Measurements from ENCODE around the gene APOH.

APOH gene

DNA sequence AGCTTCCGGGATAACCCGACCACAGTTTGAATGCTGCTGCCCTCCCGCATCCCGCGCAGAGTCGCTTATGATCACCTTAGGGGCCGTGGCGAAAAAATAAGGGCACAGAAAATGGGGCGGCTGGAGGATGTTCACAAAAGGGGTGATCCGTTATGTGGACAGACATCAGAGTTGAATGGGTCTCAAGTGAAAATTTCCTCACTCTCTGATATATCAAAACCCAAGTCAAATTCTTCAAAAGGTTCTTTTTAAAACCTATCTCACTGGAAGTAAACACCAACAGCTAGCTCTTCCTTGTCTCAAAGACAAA lies 36.9 kb downstream of the APOH start:
- DNase-seq (ENCODE audit: low read depth): no peak

DNA sequence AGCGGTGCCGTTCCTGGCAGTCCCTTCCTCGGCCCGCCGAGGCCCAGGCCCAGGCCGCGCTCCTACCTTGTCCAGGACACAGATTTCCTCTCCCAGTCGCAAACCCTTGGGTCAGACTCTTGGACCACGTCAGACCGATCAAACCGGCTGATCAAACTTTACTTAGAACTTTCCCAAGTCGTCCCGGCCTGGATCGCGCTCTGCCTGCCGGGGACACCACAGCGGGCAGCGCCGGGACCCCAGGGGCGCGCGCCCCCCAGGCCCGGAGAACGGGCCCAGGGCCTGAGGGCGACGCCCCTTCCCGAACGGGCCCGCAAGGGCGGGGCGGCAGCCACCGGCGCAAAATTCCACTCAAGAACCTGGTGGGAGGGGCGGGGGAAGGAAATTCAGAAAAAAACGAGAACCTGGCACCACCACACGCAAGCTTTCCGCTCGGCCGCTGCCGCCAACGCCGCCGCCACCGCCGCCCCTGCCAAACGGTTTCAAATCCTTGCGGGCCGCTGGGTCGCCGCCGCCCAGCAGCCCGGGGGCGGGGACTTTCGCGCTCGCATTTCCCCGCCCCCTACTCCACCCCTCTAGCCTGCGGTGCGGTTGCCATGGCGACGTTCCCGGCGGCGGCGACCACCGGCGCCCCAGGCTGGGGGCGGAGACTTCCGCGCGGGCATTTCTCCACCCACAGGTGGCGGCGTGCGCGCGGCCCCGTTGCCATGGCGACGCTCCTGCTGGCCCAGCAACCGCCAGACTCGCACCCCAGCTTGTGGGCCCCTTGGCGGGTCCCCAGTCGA lies 37.4 kb downstream of the APOH start, which contains the start of gene CEP112:
Gene CEP112, minus strand, starts transcription at position 541 of the 785 bp plus-strand sequence.
- peak; percentile 60 for DNase-seq (ENCODE audit: low read depth)

DNA sequence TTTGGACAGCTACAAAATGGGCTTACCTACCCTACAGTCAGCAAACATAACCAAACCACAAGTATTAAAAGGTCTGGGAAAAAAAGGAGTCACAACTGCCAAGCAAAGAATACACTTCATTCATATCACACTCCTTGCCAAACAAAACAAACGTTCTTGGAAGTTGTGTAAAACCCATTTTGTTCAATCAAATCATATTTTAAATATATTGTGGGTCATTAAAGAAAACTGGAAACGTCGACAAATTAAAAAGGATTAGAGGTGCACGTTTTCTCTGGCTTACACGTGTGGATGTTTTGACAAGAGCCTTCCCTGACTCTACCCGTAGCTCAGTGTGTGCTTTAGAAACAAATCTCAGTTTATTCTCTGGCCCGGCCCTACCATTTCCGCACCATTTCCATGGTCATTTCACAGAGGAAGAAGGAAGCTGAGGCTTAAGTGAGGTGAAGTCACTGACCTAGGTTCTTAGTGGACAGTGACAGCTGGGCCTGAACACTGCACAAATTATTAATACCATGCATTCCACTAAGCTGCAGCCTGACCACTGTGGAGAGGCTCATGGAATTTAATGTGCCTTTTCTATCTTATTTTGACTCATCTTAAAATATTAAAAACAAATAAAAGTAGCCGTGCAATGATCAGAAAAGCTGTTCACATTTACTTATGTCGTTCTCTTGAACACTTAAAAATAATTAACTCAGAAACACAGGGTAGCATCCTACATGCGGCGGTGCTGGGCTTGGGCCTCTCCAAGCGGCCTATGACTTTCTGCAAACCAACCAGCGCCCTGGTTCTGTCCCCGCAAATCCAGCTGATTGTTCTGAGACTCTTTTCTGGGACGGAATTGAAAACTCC lies 38.2 kb downstream of the APOH start:
- peak; percentile 69 for DNase-seq (ENCODE audit: low read depth)

DNA sequence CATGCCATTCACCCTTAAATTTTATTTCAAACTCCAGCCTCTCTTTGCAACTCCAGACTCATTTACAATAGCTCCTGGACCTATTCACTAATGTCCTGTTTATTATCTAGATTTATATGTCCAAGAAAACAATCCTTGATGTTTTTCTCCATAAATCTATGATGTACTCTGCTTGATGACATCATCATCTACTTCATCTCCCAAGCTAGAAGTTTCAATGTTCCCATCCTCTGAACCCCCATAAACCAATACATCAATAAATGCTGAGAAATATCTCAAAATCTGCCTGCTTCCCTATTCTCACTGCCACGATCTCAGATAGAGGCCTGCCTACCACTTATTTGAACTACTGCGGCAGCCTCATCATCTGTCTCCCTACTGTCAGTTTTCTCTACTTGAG lies 41.5 kb downstream of the APOH start:
- DNase-seq (ENCODE audit: low read depth): no peak

DNA sequence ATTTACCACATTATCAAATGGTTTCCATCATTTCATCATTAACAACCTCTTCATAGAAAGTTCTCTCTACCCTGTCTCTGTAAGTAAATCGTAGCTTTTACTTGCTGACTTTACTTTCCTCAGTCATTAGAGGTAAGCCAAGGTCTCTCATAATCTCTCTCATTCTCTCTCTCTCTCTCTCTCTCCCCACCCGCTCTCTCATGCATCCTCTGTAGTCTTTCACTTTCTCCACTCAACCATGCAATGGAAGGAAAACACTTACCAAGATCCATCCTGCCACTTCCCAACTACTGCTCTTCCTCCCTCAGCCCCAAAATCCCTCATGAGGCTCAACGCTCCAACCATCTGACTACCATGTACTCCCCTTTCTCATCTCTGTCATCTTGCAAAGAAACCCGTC lies 43.4 kb downstream of the APOH start:
- no peak for DNase-seq (ENCODE audit: low read depth)

DNA sequence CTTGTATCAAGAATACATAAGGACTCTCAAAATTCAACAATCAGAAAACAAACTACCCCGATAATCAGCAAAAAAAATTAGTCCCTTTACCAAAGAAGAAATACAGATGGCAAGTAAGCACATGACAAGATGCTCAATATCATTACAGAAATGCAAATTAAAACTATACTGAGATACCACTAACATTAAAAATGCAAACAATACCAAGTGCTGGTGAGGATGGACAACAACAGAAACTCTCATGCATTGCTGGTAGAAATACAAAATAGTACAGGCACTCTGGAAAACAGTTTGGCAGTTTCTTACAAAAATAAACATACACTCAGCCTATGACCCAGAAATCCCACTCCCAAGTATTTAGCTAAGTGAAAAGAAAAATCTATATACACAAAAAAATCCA lies 44.8 kb downstream of the APOH start:
- no peak for DNase-seq (ENCODE audit: low read depth)

DNA sequence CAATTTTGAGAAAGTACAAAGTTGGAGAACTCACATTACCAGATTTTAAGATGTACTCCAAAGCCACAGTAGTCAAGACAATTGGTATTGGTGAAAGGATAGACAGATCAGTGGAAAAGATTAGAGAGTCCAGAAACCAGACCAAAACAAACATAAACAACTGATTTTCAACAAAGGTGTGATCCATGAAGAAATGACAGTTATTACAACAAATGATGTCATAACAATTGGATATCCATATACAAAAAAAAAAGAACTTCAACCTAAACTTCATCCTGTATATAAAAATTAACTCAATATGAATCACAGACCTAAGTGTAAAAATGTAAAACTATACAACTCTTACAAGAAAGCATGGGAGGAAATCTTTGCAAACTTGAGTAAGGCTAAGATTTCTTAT lies 45.7 kb downstream of the APOH start:
- DNase-seq (ENCODE audit: low read depth): no peak

DNA sequence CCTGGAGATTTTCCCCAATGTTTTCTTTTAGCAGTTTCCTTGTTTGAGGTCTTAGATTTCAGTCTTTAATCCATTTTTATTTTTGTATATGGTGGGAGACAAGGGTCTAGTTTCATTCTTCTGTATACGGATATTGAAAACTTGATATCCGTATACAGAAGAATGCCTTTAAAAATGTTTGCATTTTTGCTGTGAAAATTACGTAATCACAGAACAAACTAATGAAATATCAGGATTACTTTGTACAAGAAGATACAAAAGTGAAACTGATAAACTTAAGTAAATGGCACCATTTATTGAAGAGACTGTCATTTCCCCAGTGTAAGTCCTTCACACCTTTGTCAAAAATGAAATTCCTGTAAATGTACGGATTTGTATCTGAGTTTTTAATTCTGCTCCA lies 50.6 kb downstream of the APOH start:
- no peak for DNase-seq (ENCODE audit: low read depth)

DNA sequence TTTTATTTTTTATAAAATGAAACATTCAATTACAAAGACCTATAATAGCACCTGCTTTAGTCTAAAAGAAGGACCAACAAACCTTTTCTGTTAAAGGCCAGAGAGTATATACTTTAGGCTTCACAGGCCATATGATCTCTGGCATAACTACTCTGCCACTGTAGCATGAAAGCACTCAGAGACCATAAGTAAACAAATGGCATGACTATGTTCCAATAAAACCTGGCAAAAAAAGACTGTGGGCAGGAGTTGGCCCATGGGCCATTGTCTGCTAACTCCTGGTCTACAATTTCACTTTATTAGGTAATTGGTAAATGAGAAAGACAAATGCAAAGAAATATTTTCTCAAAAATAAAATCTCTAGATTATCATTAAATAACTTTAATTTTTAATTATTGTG lies 52.2 kb downstream of the APOH start:
- DNase-seq (ENCODE audit: low read depth): no peak

DNA sequence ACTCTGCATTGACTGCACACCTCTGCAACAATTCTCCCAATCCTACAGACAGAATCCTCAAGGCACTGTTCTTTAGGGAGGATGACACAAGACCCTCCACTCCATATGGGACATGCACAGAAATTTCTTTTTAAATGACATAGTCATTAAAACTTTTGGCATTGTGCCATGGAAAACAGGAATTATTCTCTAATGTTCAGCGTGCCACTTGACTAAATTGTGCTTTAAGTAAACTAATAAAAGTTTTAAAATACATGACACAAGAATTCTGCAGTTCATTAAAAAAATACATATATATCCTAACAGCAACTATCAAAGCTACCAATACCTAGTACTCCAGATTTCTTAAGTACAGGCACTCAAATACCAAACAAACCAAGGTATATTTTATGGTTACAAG lies 53.3 kb downstream of the APOH start:
- DNase-seq (ENCODE audit: low read depth): peak; percentile 28

DNA sequence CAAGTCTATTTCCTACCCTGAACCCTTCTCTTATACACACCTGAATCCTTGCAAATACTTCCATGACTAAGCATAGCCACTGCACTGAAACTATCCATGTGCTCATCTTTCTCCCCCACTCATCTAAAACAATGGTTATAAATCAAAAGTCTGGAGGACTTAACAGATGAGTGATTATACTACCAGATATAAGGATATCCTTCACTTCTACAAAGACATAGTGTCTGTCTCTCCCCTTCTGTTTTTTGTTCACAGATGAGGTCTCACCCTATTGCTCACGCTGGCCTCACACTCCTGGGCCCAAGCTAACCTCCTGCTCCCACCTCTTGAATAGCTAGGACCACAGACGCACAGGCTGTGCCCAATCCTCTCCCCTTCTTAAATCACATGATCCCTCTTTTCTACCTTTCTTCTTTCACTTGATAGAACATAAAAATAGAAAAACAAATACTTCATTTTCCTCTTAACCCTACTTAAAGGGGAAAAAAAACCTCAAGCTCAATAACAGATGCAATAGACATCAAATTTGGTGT lies 56.5 kb downstream of the APOH start:
- DNase-seq (ENCODE audit: low read depth): no peak

DNA sequence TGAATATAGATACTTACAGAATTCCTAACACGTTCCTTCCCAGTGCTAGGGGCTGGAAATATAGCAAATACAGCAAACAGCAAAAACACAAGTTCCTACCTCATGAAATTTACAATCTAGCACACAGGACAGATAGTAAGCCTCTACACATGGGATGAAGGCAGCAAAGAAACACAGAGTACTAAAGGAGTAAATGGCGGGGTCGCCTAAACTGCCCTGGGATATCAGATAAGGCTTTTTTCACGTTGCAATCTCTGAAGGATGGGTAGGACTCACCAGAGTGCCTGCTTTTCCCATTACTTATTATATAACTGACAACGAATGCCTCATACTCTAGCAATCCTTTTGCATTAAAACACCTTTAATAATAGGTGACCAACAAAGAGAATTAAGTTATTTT lies 57.1 kb downstream of the APOH start:
- no peak for DNase-seq (ENCODE audit: low read depth)

DNA sequence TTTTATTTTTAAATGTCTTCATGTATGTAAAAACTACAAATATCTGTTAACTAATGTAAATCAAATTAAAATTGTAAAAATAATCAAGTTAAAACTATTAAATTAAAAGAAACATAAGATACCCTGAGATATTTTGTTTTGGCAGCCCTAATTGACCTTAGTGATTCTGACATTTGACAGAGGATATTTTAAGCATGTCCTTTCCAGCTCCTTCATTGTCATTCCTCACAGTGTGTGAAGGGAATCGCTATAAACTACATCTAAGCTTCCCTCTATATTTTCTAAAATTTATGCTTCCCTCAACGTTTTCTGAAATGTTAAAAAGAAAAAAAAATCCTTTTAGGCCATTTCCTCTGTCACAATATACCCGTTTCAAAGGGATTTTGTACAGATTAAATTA lies 57.5 kb downstream of the APOH start:
- DNase-seq (ENCODE audit: low read depth): no peak

DNA sequence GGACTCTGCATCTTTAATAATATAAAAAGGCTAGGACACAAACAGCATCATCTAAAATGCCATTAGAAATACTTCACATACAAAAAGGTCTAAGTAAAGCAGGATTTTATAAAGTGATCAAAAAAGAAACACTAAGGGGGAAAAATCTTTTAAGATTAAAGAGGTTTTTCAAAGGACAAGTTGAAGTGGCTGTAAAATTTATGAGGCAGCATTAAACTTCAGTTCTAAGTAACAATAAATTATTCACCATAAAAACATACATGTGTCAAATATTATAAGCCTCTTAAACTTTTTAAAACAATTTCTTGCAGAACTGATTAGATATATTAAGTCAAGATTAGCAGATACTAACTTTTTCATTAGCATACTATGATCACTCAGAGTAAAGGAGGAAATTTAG lies 58.0 kb downstream of the APOH start:
- DNase-seq (ENCODE audit: low read depth): no peak

DNA sequence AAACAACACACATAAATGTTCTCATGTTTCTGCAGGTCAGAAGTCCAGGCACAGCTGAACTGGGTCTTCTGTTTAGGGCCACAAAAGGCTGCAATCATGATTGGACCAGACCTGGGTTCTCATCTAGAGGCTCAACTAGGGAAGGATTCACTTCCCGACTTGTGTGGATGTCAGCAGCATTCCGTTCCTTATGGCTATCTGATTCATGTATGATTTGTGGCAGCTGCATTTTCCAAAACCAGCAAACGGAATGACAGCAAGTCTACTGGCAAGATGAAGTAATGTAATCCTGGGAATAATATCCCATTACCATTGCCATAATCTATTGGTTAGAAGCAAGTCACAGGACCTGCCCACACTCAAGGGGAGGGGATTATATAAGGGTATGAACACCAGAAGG lies 59.4 kb downstream of the APOH start:
- no peak for DNase-seq (ENCODE audit: low read depth)

DNA sequence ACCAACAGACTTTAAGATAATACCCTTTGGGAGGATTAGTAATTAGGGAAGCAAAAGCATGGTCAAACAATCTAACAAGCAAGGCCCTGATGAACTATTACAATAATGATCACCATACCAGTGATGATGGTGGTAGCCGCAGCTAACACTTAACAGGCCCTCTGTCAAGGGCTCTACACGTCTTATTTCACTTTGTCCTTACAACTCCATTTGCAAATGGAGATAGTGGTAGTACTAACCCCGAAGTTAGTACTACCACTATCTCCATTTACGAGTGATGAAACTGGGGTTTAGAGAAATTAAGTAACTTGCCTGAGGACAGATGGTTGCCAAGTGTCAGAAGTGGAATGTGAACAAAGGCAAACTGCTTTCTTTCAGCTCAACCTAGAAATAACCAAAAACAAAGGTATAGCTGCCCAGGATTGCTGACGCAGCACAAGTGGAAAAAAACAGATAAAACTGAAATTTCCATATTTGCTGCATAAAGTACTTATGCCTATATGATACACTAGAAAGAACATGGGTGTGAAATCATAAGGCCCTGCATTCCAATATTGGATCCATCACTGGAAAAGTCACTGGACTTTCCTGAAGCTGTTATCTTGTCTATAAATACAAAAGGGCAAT lies 61.9 kb downstream of the APOH start:
- DNase-seq (ENCODE audit: low read depth): no peak

DNA sequence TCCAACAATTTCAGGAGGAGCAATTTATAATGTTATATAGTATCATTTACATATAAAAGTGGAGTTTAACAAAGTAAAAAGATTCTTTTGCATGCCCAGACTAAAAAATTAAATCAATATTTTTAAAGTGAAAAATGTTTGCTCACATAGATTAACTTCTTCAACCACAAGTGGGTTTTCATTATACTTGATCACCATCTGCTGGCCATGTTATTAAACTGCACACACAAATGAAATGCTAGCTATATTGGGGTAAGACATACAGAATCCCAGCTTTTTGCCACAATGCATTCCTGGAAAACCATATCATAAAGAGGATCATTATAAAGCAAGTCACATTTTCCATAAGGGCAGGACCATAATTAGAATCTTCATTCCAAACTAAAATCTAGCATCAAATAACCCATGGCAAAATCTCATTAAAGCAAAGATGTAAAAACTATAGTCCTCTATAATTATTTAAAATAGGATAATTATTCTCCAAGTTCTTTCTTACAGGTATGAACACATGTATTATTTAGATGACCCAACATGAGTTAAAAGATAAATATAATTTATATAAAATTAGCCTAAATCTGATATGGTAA lies 63.6 kb downstream of the APOH start:
- peak; percentile 69 for DNase-seq (ENCODE audit: low read depth)
